ENCODE measurements around the gene TMEM72.

Gene TMEM72

DNA sequence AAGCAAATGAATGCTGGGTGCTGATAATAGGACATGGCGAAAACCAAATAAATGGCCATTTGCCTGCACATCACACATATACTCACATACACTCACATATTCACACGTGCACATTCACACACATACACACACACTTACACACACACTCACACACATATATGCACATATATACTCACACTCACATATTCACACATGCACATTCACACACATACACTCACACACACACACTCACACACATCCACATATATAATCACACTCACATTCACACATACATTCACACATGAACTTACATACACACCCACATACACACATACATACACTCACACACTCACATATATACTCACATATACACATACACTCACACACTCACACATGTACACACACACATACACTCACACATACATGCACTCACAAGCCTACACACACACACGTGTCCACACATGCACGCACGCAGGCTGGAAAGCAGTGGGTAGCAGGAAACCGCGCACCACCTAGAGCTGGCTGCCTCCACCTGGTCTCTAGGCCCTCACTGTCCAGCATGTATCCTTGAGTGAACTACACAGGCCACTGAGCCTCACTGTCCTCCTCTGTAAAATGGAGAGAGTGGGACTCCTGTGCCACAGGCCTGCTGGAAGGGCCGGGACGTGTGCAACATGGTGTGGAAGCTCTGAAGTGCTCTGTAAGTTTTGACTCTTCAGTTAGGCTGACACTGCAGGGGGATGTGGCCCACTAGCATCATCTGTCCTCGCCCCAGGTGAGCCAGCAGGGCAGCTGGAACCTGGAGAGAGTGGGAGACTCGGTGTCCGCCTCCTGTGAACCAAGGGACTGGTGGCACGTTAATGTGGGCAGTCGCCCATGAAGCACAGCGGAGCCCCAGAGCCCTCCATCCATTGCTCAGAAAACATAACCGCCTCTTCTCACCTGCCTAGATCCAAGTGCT lies 14.9 kb downstream of the TMEM72 start:
- DNase-seq (ENCODE audit: low read depth, low spot score) = no peak
- TF ChIP-seq, protein P1, sequence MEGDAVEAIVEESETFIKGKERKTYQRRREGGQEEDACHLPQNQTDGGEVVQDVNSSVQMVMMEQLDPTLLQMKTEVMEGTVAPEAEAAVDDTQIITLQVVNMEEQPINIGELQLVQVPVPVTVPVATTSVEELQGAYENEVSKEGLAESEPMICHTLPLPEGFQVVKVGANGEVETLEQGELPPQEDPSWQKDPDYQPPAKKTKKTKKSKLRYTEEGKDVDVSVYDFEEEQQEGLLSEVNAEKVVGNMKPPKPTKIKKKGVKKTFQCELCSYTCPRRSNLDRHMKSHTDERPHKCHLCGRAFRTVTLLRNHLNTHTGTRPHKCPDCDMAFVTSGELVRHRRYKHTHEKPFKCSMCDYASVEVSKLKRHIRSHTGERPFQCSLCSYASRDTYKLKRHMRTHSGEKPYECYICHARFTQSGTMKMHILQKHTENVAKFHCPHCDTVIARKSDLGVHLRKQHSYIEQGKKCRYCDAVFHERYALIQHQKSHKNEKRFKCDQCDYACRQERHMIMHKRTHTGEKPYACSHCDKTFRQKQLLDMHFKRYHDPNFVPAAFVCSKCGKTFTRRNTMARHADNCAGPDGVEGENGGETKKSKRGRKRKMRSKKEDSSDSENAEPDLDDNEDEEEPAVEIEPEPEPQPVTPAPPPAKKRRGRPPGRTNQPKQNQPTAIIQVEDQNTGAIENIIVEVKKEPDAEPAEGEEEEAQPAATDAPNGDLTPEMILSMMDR (IDR thresholded peaks at IDR 0.05; ENCODE audit: low read depth, low read length) = no peak
- in situ Hi-C loops (cut with HindIII; ENCODE audit: low sequenced_read_pairs) = no loop called here
- H3K4me3 ChIP-seq (ENCODE audit: low read depth, low read length) = no peak overlapping the region

DNA sequence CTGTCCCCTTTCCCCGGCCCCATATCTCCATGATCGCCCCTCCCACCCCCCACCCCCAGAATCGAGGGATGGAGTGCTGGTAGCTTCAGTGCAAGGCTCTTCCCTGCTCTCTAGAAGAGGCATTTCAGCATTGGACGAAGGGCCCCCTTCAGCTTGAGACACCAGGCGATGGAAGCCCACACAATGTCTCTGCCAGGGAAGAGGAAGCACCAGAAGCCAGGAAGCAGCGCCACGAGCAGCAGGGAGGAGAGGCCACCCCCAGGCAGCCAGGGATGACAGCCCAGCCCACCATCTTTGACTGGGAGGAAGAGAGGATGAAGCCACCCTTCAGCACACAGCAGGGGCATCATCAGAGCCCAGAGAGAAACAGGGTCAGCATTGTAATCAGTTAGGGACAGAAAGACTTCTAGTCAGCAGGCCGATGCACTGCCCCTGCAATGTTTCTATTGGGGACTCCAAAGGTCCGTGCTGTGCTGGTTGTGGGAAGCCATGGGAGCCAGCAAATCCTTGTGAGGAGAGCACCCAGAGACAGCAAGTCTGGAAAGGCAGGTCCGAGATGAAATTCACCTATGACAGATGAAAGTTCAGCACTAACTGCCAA lies 15.7 kb downstream of the TMEM72 start:
- TF ChIP-seq, protein P1 (IDR thresholded peaks at IDR 0.05; ENCODE audit: low read depth, low read length) = no peak
- in situ Hi-C loops (cut with HindIII; ENCODE audit: low sequenced_read_pairs) = no loop called here
- H3K4me3 ChIP-seq (ENCODE audit: low read depth, low read length) = no peak overlapping the region
- no peak for DNase-seq (ENCODE audit: low read depth, low spot score)

DNA sequence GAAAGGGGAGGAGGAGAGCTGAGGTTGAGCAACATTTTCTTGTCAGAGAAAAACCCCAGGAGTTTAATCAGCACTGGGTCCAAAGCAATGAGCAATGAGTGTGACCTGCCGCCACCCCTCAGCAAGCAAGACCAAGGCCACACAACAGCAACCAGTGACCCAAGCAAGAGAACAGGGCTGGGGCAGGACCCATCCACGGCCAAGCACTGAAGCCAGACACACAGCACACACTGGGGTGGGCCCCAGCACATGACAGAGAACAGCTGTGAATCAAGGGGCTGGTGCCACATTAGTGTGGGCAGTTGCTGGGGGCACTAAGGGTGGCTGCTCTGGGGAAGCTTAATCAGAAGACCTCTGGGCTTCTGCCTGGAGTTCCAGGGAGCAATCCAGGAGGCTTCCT lies 16.2 kb downstream of the TMEM72 start:
- no peak for DNase-seq (ENCODE audit: low read depth, low spot score)
- TF ChIP-seq, protein P1 (IDR thresholded peaks at IDR 0.05; ENCODE audit: low read depth, low read length) = no peak
- in situ Hi-C loops (cut with HindIII; ENCODE audit: low sequenced_read_pairs) = no loop called here
- H3K4me3 ChIP-seq (ENCODE audit: low read depth, low read length) = no peak overlapping the region

DNA sequence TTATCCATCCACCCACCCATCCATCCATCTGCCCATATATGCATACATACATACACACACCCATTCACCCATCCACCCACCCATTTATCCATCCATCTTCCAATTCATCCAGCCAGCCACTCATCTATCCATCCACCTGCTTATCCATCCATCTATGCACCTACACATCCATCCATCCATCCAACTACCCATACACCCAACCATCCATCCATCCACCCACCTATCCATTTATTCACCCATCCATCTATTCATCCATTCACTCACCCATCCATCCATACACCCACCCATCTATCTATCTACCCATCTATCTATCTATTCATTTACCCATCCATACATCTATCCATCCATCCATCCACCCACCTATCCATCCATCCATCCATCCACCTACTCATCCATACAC lies 17.3 kb downstream of the TMEM72 start:
- in situ Hi-C loops (cut with HindIII; ENCODE audit: low sequenced_read_pairs) = no loop called here
- DNase-seq (ENCODE audit: low read depth, low spot score) = no peak
- TF ChIP-seq, protein P1 (IDR thresholded peaks at IDR 0.05; ENCODE audit: low read depth, low read length) = no peak
- H3K4me3 ChIP-seq (ENCODE audit: low read depth, low read length) = no peak overlapping the region

DNA sequence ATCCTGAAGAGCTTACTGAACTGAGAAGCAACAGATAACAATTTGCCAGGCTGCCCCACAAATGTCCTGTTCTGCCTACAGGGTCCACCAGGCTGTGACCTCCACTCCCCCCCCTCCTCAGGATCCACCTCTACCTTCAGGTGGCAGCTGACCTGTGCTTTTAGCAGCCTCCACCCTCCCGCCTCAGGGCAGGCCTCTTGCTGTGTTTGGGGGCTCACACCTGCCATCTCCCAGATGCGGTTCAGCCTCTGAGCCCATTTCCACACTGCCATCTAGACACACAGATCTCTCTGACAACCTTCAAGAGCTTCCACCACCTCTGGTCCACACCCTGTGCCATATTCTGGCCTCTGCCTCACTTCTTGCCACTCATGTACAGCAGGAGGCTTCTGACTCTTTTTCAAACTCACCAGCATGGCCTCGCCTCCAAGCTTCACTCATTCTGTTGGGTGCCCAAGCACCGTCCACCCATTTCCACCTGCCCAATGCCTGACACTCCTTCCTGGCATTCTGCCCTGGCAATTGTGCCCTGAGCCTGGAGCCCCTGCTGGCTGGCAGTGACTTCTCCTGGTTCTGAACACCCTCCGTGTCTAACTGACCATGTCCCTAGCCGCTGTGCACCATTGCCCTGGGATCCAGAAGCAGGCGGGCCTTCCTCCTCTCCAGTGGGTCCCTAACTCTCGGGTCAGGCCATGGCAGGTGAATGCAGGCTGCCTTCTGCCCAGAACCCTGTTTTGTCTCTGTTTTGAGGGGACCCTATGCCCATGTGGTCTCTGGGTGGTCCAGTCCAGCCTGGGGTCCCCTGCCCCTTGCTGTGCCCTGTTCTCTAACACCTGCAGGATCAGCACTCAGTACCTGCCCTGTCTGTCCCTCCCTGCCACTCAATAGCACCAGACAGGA lies 18.5 kb downstream of the TMEM72 start:
- in situ Hi-C loops (cut with HindIII; ENCODE audit: low sequenced_read_pairs) = no loop called here
- TF ChIP-seq, protein P1 (IDR thresholded peaks at IDR 0.05; ENCODE audit: low read depth, low read length) = no peak
- H3K4me3 ChIP-seq (ENCODE audit: low read depth, low read length) = no peak overlapping the region
- DNase-seq (ENCODE audit: low read depth, low spot score) = no peak

DNA sequence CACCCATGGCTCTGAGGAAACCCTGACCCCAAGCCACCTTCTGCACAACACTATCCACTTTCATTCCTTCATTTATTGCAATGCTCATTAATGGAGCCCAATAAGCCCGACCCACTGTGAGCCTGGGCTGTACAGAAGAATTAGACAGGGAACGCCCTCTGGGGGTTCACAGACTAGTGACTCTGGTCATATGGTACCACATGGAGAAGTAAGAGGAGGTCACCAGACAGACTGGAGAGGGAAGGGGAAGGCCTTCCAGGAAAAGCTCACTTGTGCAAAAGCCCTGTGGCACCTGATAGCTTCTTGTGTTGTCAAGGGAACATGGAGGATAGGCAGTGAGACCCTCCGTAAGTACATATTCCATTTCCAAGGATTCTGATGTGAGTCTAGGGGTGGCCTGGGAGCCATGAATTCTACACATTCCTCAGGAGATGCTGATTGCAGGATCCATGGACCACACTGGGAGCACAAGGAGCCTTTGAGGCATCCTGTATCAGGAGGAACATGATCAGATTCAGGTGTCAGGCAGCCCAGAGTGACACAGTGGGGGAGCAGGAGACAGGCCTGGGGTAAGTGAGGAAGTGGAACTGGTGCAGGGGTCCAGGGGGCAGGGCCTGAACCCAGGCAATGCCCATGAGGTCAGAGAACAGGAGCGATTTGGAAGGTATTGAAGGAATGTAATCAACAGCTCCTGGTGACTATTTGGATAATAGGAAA lies 19.9 kb downstream of the TMEM72 start:
- in situ Hi-C loops (cut with HindIII; ENCODE audit: low sequenced_read_pairs) = no loop called here
- H3K4me3 ChIP-seq (ENCODE audit: low read depth, low read length) = no peak overlapping the region
- TF ChIP-seq, protein P1 (IDR thresholded peaks at IDR 0.05; ENCODE audit: low read depth, low read length) = no peak
- DNase-seq (ENCODE audit: low read depth, low spot score) = no peak
